DMS153 (cell line): ENCODE measurements around the gene UBAP2L.
"Not testable (repeated sequence)": the region's sequence is repeated elsewhere in the genome, so short reads cannot be mapped to it uniquely, and the experiment has no call there.

Experiments
- DNase-seq: peaks from one replicate; lab custom pipeline; 2025; lab: John Stamatoyannopoulos, UW

The UBAP2L gene

GRCh38 chr1:154307670-154308270 is 87.0 kb downstream of the UBAP2L start:
- DNase-seq = not testable (repeated sequence)

DNA sequence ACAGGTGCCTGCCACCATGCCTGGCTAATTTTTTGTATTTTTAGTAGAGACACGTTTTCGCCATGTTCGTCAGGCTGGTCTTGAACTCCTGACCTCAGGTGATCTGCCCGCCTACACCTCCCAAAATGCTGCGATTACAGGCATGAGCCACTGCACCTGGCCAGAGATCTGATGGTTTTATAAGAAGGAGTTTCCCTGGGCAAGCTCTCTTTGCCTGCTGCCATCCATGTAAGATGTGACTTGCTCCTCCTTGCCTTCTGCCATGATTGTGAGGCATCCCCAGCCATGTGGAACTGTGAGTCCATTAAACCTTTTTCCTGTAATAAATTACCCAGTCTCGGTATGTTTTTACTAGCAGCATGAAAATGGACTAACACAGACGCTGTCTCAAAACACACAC is 88.4 kb downstream of the UBAP2L start:
- not testable (repeated sequence) for DNase-seq

DNA sequence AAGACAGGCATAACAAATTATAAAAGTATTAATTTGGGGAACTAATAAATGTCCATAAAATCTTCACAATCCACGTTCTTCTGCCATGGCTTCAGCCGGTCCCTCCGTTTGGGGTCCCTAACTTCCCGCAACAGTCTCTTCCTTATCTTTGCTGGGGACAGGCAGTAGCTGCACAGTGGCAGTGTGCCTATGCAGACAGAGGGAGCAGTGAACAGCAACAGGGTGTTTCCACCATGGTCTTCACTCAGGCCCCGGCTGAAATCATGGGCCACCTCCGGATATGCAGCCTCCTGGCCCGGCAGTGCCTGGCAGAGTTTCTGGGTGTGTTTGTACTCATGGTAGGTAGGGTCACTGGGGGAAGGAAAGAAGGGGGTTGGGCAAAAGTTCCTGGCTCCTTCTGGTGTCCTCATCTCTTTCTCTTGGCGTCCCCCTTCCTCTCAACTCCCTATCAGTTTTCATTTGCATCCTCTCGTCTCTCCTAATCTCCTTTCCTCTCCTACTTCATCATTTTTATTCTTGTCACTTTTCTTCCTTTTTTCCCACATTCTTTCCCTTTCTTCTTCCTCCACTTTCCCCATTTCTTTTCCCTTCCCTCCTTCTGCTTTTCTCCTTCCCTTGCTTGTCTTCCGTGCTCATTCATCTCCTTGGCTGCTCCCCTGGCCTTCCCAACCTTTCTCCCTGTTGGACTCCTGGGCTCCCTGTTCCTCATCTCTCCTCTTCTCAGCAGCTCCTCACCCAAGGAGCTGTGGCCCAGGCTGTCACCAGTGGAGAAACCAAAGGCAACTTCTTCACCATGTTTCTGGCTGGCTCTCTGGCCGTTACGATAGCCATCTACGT is 91.7 kb downstream of the UBAP2L start:
- DNase-seq = not testable (repeated sequence)

- no peak for DNase-seq
These were observed 92.3 kb downstream of the UBAP2L start for GRCh38 chr1:154313066-154313356.

GRCh38 chr1:154314226-154314625 is 93.5 kb downstream of the UBAP2L start:
- not testable (repeated sequence) for DNase-seq

DNA sequence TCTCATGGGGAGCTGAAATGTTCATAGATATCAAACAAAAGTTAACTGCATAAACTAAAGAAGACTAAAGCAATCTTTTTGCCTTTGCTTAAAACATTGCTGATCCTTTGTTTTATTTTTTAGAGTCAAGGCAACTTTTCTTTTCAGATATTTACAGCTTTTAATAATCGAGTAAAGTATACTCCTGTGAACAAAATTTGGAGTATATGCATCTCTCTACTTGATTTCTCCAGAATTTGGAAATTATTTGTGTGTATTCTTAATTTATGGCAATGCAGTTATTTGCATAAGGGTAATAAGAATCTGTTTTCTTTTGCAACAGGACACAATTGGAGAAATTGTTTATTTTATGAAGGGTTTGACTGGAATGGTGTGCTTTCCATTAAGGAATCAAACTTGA is 95.9 kb downstream of the UBAP2L start:
- DNase-seq = no peak

DNA sequence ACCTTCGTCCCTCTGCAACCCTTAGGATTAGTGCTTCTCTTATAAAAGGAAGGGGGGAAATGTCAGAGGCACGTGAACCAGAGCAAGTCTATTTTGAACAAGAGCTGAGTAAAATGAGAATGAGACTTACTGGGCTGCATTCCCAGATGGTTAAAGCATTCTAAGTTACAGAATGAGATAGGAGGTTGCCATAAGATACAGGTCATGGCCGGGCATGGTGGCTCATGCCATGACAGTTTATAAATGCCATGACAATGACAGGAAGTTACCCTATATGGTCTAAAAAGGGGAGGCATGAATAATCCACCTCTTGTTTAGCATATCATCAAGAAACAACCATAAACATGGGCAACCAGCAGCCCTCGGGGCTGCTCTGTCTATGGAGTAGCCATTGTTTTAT is 97.6 kb downstream of the UBAP2L start:
- no peak for DNase-seq
